IMR-90 (cell line): Measurements from ENCODE around the gene PARD3. TPM values are rescaled to one million over a fixed set of nuclear protein-coding genes. Genes with fewer than 3 reads are reported as not detected.

ENCODE experiments used
- ATAC-seq: fragments of 200-7000 bp; cut with Tn5 transposase; 2 replicates; pipeline ENCODE4 v1.9.1; 2020; ENCODE audit warnings: low read depth, mild to moderate bottlenecking, moderate library complexity
- BruUV-seq: library from RNA; stranded (reverse); fragments of 400-500 nt; replicated peaks from 2 replicates; lab custom pipeline; 2021; lab: Mats Ljungman, UMichigan
- CTCF ChIA-PET: fragments of 300-600 bp; formaldehyde crosslinking; extraction: SDS; loops from one replicate; lab custom pipeline; 2021; ENCODE audit warnings: antibody characterized with exemption; lab: Yijun Ruan, JAX
- POLR2A ChIA-PET: fragments of 300-600 bp; sonication (Branson Sonifier 250); formaldehyde crosslinking; loops from one replicate; lab custom pipeline; 2022; ENCODE audit warnings: antibody characterized with exemption; ENCODE audit not compliant: unreplicated experiment; lab: Charles Lee
- DNase-seq: peaks from one replicate; pipeline ENCODE4 v3.0.0; 2013
- H2AFZ ChIP-seq: replicated peaks from 2 replicates; pipeline ENCODE3; 2013; ENCODE audit warnings: low read length, mild to moderate bottlenecking; ENCODE audit not compliant: poor library complexity
- H2AK5ac ChIP-seq: 2 replicates; pipeline ENCODE4 v1.6.1; 2013; ENCODE audit warnings: low read depth, low read length, inconsistent platforms
- H2AK9ac ChIP-seq: replicated peaks from 2 replicates; pipeline ENCODE3; 2013; ENCODE audit warnings: mild to moderate bottlenecking, low read depth, low read length, moderate library complexity; ENCODE audit not compliant: poor library complexity
- H2BK120ac ChIP-seq: 2 replicates; pipeline ENCODE4 v1.6.1; 2013; ENCODE audit warnings: low read depth, low read length, inconsistent platforms
- H2BK15ac ChIP-seq: 3 replicates; pipeline ENCODE4 v1.6.1; 2013; ENCODE audit warnings: low read depth, low read length, inconsistent platforms
- H2BK20ac ChIP-seq: 2 replicates; pipeline ENCODE4 v1.6.1; 2013; ENCODE audit warnings: low read depth, mild to moderate bottlenecking, inconsistent platforms, low read length, moderate library complexity
- H2BK5ac ChIP-seq: 2 replicates; pipeline ENCODE4 v1.6.1; 2013; ENCODE audit warnings: mild to moderate bottlenecking, low read depth, low read length, inconsistent platforms; ENCODE audit not compliant: poor library complexity, severe bottlenecking
- H3K14ac ChIP-seq: replicated peaks from 2 replicates; pipeline ENCODE4 v1.6.1; 2013; ENCODE audit warnings: low read depth, low read length, inconsistent platforms
- H3K18ac ChIP-seq: 2 replicates; pipeline ENCODE4 v1.6.1; 2013; ENCODE audit warnings: low read depth, low read length, control low read depth
- H3K23ac ChIP-seq: 2 replicates; pipeline ENCODE4 v1.6.1; 2013; ENCODE audit warnings: low read depth, low read length, inconsistent platforms
- H3K27ac ChIP-seq: 2 replicates; pipeline ENCODE4 v1.5.1; 2013; ENCODE audit warnings: mild to moderate bottlenecking, control low read depth, low read length; ENCODE audit not compliant: insufficient read depth
- H3K27me3 ChIP-seq: 2 replicates; pipeline ENCODE4 v1.6.1; 2013; ENCODE audit warnings: low read length; ENCODE audit not compliant: control insufficient read depth, insufficient read depth
- H3K36me3 ChIP-seq: 2 replicates; pipeline ENCODE4 v1.6.1; 2013; ENCODE audit warnings: low read length, mixed read lengths; ENCODE audit not compliant: control insufficient read depth, insufficient read depth
- H3K4ac ChIP-seq: 2 replicates; pipeline ENCODE4 v1.6.1; 2013; ENCODE audit warnings: low read depth, low read length, inconsistent platforms
- H3K4me1 ChIP-seq: 2 replicates; pipeline ENCODE4 v1.6.1; 2013; ENCODE audit warnings: low read length, mixed read lengths; ENCODE audit not compliant: control insufficient read depth, insufficient read depth
- H3K4me2 ChIP-seq: 2 replicates; pipeline ENCODE4 v1.6.1; 2013; ENCODE audit warnings: low read depth, mild to moderate bottlenecking, control low read depth, low read length, moderate library complexity
- H3K4me3 ChIP-seq: 2 replicates; pipeline ENCODE4 v1.5.1; 2013; ENCODE audit warnings: low read depth, mild to moderate bottlenecking, control low read depth, low read length, moderate library complexity; ENCODE audit not compliant: insufficient read depth
- H3K56ac ChIP-seq: 2 replicates; pipeline ENCODE4 v1.6.1; 2013; ENCODE audit warnings: low read length, inconsistent platforms; ENCODE audit not compliant: insufficient read depth; ENCODE audit errors: extremely low read depth
- H3K79me1 ChIP-seq, 2 experiments: 2 replicates each; pipeline ENCODE4 v1.6.1; 2013; ENCODE audit warnings: low read length in 2 of 2, inconsistent platforms in 1 of 2, low read depth in 1 of 2
- H3K9ac ChIP-seq: 2 replicates; pipeline ENCODE4 v1.6.1; 2013; ENCODE audit warnings: low read depth, low read length, control low read depth
- H3K9me1 ChIP-seq: 2 replicates; pipeline ENCODE4 v1.6.1; 2013; ENCODE audit warnings: low read length, inconsistent platforms; ENCODE audit not compliant: insufficient read depth
- H3K9me3 ChIP-seq: 2 replicates; pipeline ENCODE4 v1.6.1; 2013; ENCODE audit warnings: low read length; ENCODE audit not compliant: control insufficient read depth, insufficient read depth
- H4K20me1 ChIP-seq: 2 replicates; pipeline ENCODE4 v1.6.1; 2013; ENCODE audit warnings: low read length, inconsistent platforms; ENCODE audit not compliant: insufficient read depth
- H4K5ac ChIP-seq: 2 replicates; pipeline ENCODE4 v1.6.1; 2013; ENCODE audit warnings: mild to moderate bottlenecking, low read depth, low read length, control low read depth
- H4K8ac ChIP-seq, 2 experiments: 2 replicates each; pipeline ENCODE4 v1.6.1; 2013; ENCODE audit warnings: low read depth in 2 of 2, low read length in 2 of 2, control low read depth in 1 of 2, inconsistent platforms in 1 of 2
- H4K91ac ChIP-seq: 2 replicates; pipeline ENCODE4 v1.6.1; 2013; ENCODE audit warnings: low read depth, low read length, inconsistent platforms; ENCODE audit not compliant: insufficient read depth
- CEBPB ChIP-seq: IDR thresholded peaks from 2 replicates; pipeline ENCODE4 v1.6.1; 2012; ENCODE audit warnings: low read depth, low read length, improper control_type of control experiment
- POLR2A ChIP-seq: IDR thresholded peaks from 2 replicates; pipeline ENCODE4 v1.6.1; 2012; ENCODE audit warnings: mild to moderate bottlenecking, low read depth, low read length
- USF2 ChIP-seq: fragments of 150-350 bp; IDR thresholded peaks from 2 replicates; pipeline ENCODE4 v1.6.1; 2017; ENCODE audit warnings: mild to moderate bottlenecking, antibody characterized with exemption, low read length, low read depth
- WGBS, 2 experiments: methylation state at CpG; one replicate each; pipeline versions ENCODE4 v1.1.5 to v1.1.7; 2013; ENCODE audit warnings: missing lambda C conversion rate in 2 of 2; ENCODE audit not compliant: insufficient read length in 1 of 2; ENCODE audit errors: extremely low coverage in 2 of 2; 5-methylcytosine and 5-hydroxymethylcytosine counted together
- dilution Hi-C: fragments of 300-500 bp; cut with HindIII; formaldehyde crosslinking; loops from one replicate; pipeline ENCODE4 v1.14.3; 2018; ENCODE audit warnings: low sequenced_read_pairs; ENCODE audit not compliant: unreplicated experiment
- in situ Hi-C: fragments of 300-500 bp; cut with MboI; formaldehyde crosslinking; loops from 3 replicates; pipeline ENCODE4 v1.14.3; 2019; ENCODE audit warnings: low sequenced_read_pairs, inconsistent platforms, mixed read lengths
- intact Hi-C: fragments of 100-400 bp; cut with micrococcal nuclease; formaldehyde crosslinking; loops from 2 replicates; pipeline ENCODE4 v1.10.0; 2022
- polyA plus RNA-seq, 3 experiments: library from polyadenylated mRNA; depleted of rRNA; stranded (reverse); fragments of >200 nt; gene quantifications; 2 replicates each; pipeline ENCODE4 v1.2.3, GENCODE V29; 2012; ENCODE audit warnings: low replicate concordance in 1 of 3
- total RNA-seq: library from RNA; depleted of rRNA; stranded (reverse); fragments of >200 nt; gene quantifications from 2 replicates; pipeline ENCODE4 v1.2.3, GENCODE V29; 2012

The PARD3 gene
- total and polyA plus RNA-seq, 2 of the 4 experiments (the other 2 are of a cell fraction), result 14.6 to 37.5 TPM

GRCh38 chr10:34520510-34520909 is 294.6 kb downstream of the PARD3 start:
- Histone ChIP-seq H4K5ac (no peak overlapping the region), H3K14ac (no peak overlapping the region), H2BK15ac (no peak overlapping the region), H2AK5ac (no peak overlapping the region), H2AK9ac (no peak overlapping the region), H3K23ac (no peak overlapping the region), H4K91ac (no peak overlapping the region), H3K4me1 (no peaks in the 10 kb centered on the region), H2BK20ac (no peak overlapping the region), H3K27me3 (no peaks in the 10 kb centered on the region), H3K36me3 (no peaks in the 10 kb centered on the region), H3K27ac (no peak overlapping the region), H4K20me1 (no peaks in the 10 kb centered on the region), H3K79me1 (peaks cover 12 to 28% of the 10 kb centered on the region in 2 experiments), H2BK5ac (no peak overlapping the region), H3K9ac (no peak overlapping the region), H2BK120ac (no peak overlapping the region), H3K56ac (no peak overlapping the region), H3K9me3 (no peaks in the 10 kb centered on the region), H3K4ac (no peak overlapping the region), H3K4me2 (no peak overlapping the region), H3K18ac (no peak overlapping the region), H2AFZ (no peak overlapping the region), H3K9me1 (peaks cover 3% of the 10 kb centered on the region), H3K4me3 (no peak overlapping the region), H4K8ac (no peak overlapping the region)
- ChIA-PET CTCF (no interaction called here), POLR2A (no interaction called here)
- intact Hi-C loops (loop anchor here (5.0 kb wide), 1 partner anchor 1188 kb away; the partner anchor contains the start of gene NRP1), dilution Hi-C loops (no loop called here), in situ Hi-C loops (no loop called here)
- DNase-seq, result no peak
- no peak for ATAC-seq
- BruUV-seq, result no TSS peak
- no CpG with 5 or more reads among the region's 2 CpGs for WGBS, 2 experiments
- TF ChIP-seq USF2, result no peak
- no peak for TF ChIP-seq CEBPB
- TF ChIP-seq POLR2A, result no peak
